ENCODE data around the gene SYNPR.

Gene SYNPR

DNA sequence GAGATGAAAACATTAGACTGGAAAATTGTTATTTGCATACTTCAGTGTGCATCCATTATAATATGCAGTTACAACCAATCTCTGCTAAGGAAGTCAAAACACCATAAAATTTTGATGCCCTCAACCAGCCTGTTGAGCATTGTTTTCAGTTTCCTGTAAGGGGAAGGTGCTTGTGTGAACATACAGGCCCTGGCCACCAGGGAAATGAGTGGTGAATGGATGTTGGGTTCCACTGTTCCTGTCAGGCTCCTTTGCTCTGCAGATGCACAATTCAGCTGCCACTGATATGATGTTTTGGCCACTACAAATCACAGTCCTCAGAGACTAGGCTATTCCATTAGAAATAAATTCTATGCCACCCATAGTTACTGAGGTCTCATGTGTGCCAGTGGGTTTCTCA lies 184.6 kb downstream of the SYNPR start:
- in situ Hi-C loops (cut with HindIII; ENCODE audit: low sequenced_read_pairs), result no loop called here

DNA sequence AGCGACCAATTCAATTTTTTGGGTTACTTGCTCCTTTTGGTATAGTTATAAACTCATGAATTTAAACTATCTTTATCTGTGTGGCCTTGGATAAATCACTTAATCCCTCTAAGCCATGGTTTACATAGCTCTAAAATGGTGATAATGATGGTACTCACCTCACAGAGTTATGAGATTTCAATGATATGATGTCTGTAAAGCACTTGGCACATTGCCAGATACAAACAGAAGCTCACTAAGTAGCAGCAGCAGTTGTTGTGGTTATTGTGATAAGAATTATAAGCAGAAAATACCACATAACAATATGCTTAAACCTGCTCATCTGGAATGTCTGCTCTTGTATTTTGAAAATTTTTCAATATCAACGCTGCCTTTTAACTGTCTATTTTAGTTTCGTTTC lies 189.3 kb downstream of the SYNPR start:
- in situ Hi-C loops (cut with HindIII; ENCODE audit: low sequenced_read_pairs), result no loop called here

DNA sequence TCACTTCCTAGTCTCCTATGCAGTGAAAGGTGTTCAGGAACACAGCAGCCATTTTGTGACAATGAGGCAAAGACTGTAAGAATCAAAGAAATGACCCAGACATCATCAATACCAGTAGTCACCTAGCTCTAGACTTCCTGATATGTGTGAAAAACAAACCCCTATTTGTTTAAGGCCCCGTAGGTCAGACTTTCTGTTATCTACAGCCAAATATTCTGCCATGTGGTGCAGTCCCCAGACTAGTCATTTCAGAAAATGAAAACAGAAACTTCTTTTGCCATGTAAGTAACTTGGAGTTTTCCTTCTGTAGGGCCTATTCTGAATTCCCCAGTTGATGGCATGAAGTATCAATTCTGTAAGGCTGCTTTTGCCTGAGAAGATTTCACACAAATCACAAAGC lies 192.6 kb downstream of the SYNPR start:
- in situ Hi-C loops (cut with HindIII; ENCODE audit: low sequenced_read_pairs), result no loop called here

DNA sequence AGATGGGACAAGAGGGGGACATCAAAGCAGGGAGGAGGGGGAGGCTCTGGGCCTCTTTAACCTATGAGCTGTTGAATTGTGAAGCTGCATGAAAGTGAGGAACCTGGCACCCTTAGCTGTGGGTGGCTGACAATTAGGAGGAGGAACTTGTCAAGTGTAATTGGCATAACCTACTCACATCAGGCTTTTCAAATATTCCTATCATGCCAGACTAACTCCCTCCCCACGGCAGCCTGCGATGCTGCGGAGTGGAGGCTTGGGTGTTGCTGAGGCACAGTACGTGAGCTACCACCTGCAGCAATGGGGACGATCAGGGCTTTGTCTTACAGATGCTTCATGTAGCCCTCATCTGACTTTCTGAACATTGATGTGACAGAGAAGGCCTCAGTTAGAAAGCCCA lies 193.7 kb downstream of the SYNPR start:
- in situ Hi-C loops (cut with HindIII; ENCODE audit: low sequenced_read_pairs), result no loop called here

DNA sequence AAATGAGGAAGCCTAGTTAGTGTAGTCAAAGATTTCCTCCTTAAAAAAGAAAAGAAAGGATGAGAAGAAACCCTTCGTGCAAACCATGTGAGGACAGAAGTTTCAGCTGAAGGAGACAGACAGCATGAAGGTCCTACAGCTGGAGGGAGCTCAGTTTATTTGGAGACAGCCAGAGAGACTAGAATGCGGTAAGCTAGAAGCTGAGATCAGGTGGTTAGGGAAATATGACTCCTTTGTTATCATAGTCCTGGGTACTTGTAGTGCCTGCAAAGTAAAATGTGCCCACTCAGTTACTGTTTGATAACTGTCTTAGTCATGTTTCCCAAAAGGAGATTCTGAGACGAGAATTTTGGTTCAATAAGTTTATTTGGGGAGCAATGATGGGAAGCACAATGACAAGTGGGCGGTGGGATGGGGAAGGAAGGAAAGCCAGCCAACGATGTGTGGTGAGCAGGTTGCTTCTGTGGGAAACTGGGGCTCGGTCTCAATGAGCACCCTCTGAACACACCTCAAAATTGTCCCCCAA lies 195.6 kb downstream of the SYNPR start:
- in situ Hi-C loops (cut with HindIII; ENCODE audit: low sequenced_read_pairs), result no loop called here

DNA sequence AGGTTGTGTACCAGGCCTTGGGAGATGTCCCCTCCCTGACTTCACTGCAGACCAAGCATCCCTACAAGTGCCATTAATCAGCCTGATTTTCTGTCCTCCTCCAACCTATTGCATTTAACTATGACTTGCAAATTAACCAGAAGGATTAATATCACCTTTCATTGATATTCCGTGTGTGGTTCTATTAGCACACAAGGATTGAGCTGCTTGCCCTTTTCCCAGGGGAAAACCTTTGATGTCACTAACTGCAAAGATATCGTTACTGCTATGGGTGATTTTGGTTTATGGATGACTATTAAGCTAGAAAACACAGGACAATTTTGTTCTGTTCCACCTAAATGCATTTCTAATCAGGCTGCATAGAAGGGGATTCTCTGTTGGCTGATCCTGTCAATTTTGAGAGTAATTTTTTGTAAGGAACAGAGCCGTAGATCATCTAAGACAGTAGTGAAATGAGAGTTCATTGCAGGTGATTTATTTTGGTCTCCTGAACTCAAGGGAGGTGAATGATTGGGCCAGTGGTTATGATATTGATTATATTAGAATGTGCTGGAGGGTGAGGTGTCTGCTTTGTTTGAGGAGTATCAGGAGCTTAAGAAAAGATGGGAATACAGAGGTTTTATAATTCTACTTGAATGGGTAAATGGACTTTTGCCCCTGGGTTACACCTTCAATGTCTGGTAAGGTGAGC lies 196.9 kb downstream of the SYNPR start:
- in situ Hi-C loops (cut with HindIII; ENCODE audit: low sequenced_read_pairs), result loop anchor here (5.0 kb wide), 1 partner anchor 43 kb away; no protein-coding TSS in a partner anchor

DNA sequence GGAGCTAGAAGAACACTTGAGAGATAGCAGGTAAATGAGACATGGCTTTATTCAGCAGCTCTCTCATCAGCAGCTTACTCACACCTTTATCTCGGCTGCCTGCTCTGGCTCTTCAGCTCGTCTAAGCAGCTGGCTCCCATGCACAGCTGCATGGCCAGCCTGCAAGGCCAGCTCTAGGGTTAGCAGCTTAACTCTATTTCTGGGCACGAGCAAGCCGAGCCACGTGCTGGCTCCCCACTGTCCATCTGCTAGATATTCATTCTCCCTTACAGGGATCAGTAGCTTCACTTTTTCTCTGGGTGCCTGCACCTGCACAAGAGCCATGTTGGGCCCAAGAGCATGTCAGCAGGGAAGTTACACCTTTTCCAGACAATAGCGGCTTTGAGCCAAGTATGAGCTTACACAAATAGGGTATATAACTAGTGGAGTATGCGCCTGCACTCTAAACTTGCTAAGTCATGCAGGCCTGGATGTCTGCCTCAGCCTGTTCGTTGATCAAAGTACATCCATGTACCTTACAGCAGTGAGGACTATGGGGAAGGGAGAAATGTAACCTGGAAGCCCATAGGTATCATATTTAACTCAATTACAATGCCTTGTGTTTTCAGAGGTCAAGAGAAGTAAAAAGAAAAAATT lies 199.5 kb downstream of the SYNPR start:
- in situ Hi-C loops (cut with HindIII; ENCODE audit: low sequenced_read_pairs), result loop anchor here (5.0 kb wide), 1 partner anchor 45 kb away; no protein-coding TSS in a partner anchor

DNA sequence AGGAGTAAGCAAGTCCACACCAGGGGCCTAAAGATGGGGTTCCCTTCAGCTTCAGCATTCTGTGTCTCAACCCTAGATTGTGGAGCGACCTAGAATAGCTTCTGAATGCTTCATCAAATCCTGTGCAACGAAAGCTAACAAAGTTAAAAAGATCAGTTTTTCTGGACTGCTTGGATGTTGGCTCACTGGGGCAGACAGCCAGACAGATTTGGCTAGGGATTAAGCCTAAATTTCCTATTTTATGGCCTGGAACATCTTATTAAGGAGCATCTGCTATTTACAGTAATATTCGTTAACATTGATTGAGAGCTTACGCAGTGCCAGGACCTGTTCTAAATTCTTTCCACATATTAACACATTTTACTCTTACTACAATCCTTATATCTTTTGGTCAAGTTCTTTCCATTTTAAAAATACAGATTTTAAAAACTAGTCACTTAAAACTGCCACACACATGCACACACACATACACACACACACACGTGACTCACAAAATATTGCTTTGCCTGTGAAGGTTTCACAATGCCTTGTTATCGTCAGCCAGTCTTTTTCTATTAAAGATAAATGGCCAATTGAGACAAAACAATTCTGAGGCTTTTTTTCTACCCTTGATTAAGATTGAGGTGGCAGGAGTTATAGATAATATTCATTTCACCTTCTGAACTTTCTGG lies 201.0 kb downstream of the SYNPR start:
- in situ Hi-C loops (cut with HindIII; ENCODE audit: low sequenced_read_pairs), result loop anchor here (5.0 kb wide), 1 partner anchor 47 kb away; no protein-coding TSS in a partner anchor

DNA sequence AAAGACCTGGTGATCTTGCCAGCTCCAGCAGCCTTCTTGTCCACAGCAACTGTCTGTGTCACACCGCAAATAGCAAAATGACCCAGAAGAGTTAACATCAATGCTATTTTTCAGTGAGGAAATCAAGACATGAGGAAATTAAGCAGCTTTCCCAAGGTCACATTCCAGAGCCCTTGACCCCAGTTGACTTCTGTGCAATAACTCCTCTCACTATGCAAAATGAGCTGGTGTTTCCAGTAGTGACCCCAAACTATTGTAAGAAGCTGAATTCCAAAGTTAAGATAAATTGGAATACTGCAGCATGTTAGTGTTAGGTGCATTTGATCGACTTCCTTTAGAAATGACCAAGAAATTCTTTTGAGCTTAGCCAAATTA lies 201.5 kb downstream of the SYNPR start:
- in situ Hi-C loops (cut with HindIII; ENCODE audit: low sequenced_read_pairs), result loop anchor here (5.0 kb wide), 1 partner anchor 47 kb away; no protein-coding TSS in a partner anchor

DNA sequence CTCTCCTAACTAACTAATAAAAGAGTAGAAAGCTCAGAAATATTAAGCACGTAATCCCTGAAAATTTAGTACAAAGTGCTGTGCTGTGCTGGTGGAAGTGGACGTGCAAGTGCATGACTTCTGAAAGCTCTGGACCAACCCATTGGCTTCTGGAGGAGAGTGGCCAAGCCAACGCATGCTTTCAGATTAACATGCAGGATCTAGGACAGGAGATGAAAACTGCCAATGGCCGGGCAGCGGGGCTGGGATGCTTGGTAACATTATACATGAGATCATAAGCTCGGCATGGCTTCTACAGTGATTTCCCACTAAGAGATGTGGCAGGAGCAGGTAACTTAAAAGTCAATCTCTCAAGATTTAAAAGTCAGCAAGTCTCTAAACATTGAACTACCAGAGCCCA lies 203.5 kb downstream of the SYNPR start:
- in situ Hi-C loops (cut with HindIII; ENCODE audit: low sequenced_read_pairs), result no loop called here

DNA sequence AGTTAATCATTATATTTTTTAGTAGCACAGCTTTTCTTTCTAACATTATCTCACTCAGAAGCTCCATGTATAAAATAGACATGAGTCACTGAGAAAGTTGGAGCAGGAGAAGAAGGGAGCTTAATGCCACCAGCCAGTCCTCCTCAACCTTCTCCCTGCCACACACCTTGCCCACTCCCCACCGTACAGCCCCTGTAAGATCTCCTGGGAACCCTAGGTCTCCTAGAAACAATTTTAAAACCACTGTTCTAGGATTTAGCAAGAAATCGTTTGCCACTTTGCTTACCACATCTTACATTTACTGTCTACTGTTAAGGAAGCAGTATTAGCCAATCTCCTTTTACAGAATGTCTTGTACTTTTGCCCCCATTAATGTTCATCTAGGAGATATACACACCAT lies 204.2 kb downstream of the SYNPR start:
- in situ Hi-C loops (cut with HindIII; ENCODE audit: low sequenced_read_pairs), result no loop called here

DNA sequence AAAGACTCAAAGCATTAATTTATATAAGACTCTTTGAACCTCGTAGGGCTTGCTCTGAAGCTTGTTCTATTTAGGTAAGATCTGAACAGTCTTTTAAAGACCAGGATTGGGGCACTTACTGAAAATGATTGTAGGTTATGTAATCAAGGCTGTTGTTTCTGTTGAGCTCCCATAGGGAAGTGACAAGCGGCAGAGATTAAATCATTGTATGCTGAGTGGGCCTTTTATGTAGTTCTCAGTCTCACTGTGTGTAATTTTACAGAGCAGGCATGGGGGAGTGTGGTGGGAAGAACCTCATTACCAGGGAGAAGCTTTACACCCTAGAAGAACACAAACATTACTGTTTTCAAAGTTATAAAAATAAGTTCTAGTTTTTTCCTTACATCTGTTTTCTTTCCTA lies 214.4 kb downstream of the SYNPR start:
- in situ Hi-C loops (cut with HindIII; ENCODE audit: low sequenced_read_pairs), result no loop called here

DNA sequence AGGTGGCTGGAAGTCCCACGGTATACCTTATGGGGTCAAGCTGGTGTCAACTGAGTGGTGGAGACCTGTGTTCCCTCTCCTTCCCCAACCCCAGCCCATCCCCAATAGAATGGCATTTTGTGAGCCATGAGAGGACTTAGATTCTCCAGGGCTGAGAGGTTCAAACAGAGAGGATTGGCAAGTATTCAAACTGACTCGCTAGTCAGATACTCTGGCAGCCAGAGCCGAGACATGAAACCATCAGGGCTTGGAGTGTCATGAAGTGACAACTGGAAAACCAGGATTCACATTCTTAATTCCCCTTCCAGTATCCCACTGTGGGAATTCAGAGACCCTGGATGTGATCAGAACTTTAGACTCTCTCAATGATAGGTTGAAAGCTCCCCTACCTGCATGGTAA lies 215.0 kb downstream of the SYNPR start:
- in situ Hi-C loops (cut with HindIII; ENCODE audit: low sequenced_read_pairs), result no loop called here

DNA sequence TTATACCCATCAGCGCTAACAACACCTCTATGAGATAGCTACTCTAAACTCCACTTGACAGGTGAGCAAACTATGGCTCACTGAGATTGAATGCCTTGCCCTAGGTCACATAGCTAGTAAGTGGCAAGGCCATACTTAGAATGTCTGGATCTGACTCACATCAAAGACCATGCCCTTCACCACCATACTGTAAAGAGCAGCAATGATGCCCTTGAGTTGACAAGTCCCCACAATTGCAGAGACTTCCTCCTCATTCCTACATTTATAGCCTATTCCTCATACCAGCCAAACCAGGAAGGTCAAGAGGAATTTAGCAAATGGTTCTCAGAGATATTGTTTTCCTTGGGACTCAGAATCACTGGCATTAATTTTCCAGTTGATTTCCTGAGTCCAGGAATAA lies 216.5 kb downstream of the SYNPR start:
- in situ Hi-C loops (cut with HindIII; ENCODE audit: low sequenced_read_pairs), result no loop called here

DNA sequence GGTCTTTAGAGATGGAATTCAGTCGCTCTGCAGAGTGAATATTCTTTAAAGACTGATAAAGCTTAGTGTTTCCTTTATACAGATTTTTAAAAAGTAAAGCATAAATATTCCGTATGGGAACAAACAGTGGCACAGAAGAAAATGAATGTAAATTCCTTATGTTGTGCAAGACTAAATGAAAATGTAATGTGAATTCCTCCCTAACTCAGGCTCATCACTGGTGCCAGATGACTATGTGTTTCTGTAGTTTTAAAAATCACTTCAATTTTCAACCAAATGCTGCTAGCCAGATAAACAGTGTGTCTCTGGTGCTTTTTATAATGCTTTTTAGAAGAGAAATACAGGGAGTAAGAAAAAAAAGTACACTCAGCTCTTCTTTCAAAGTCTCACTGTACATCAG lies 219.5 kb downstream of the SYNPR start:
- in situ Hi-C loops (cut with HindIII; ENCODE audit: low sequenced_read_pairs), result no loop called here

DNA sequence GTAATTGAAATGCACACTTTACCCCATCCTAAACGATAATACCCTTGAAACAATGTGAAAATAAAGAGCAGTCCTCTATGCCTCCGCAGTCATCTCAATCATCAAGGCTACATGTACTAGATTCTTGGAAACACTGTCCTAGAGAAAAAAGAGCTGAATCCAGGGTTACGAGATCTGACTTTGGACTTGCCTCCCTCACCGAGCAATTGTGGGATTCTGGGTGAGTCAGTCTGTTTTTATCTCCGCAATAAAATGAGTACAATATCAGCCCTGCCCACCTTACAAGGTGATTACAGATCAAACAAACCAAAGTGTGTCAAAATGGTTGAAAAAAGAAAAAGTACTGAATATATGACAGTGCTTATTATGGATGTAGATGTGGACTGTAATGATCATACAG lies 222.1 kb downstream of the SYNPR start:
- in situ Hi-C loops (cut with HindIII; ENCODE audit: low sequenced_read_pairs), result no loop called here

DNA sequence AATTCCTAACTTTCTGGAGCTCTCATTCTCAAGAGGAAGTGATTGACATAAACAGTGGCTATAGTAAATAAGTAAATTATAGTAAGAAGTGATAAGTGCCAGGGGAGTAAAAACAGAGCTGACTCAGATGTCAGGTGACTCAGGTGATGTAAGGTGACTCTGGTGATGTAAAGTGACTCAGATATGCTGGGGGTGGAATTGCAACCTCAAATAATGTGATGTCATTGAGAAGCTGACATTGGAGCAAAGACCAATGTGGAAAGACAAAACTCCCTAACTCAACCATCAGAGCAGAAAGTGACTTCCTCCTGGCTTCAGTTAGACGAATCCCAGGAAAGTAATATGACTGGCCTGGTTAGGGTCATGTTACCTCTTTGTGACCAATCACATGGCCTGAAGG lies 230.2 kb downstream of the SYNPR start:
- in situ Hi-C loops (cut with HindIII; ENCODE audit: low sequenced_read_pairs), result no loop called here

DNA sequence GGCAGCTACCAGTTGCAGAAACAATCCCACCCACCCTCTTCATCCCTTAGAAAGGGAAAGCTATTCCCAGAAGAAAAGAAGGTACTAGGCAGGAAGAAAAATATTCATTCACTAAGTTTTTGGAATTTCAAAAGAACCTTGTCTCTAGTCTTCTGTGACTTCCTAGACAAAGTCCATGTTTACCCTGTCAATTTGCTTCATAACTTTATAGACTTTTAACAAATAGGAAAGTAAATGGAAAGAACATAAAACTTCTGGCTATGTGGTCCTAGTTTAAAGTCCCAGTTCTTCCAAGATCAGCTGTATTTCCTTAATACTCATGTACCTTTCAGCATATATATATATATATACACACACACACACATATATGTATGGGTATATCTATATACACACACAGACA lies 230.7 kb downstream of the SYNPR start:
- in situ Hi-C loops (cut with HindIII; ENCODE audit: low sequenced_read_pairs), result no loop called here

DNA sequence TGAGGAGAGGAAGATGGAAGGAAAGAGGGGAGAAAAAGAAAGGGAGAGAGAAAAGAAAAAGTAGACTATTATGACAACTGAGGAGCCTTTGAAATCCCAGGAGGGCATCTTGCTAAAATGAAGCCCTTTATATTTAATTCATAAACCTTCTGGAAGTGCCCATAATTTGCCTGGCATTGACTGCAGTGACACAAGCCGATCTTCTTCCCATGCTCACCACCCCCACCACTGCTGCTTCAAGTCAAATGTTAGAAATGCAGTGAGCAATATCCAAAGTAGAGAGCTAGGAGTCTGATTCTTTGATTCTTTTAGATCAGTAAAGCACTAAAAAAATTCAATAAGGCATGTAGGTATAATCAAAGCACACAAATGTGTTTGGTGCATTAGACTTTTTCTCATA lies 235.7 kb downstream of the SYNPR start:
- in situ Hi-C loops (cut with HindIII; ENCODE audit: low sequenced_read_pairs), result no loop called here

DNA sequence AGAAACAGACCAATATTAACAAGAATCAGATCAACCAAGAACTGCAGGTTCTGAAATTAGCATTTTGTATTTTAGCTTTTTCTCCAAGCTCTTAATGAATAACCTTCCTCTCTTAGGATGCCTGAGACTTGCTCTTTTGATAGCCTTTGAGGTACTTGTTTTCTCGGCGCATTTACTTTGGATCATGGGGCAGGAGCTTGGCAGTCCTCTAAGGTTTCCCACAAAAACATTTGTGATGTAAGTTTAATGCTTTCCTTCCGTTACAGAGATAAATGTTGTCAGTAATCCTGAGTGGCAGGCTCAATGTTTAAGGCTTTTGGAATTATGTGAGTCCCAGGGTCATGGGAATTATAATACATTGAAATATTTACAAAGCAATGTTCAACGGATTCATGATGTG lies 236.6 kb downstream of the SYNPR start:
- in situ Hi-C loops (cut with HindIII; ENCODE audit: low sequenced_read_pairs), result no loop called here

DNA sequence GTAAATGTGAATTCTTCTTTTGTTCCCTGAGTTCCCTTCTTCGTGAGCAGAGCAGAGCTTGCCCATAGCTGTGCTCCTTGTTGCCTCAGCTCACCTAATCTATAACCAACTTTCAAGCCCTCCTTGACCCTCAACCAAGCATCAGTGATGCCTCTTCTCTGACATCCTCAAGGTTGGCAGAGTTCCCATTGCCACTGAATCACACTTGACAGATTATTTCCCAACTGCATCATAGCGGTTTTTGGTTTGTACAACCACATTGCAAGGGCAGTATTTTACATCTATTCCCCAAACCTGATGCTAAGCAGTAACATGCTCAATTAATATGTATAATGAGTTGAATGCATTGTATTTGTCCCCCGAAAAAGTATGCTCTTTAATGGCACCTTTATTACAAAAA lies 241.3 kb downstream of the SYNPR start:
- in situ Hi-C loops (cut with HindIII; ENCODE audit: low sequenced_read_pairs), result no loop called here

DNA sequence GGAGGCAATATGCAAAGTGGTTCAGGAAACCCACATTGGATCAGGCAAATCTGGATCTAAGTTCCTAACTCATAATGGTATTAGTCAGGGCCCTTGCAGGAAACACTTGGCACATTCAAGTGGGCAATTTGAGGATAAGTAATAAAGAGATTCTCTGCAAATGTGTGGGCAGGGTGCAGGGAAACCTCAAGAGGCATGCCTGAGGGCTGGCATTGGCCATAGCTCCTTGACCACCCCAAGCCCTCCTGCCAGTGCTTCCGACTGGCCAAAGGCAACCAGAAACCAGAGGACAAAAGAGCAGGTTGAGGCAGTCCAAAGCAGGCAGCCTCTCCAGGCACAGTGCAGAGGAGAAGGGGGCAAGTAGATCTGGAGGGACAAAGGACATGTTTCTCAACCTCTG lies 243.5 kb downstream of the SYNPR start:
- in situ Hi-C loops (cut with HindIII; ENCODE audit: low sequenced_read_pairs), result no loop called here
